HCT116 (cell line): ENCODE measurements around the gene PSMD5. TPM values are rescaled to one million over a fixed set of nuclear protein-coding genes. Genes with fewer than 3 reads are reported as not detected.

Experiments
- ATAC-seq: fragments of 200-7000 bp; cut with Tn5 transposase; 2 replicates; pipeline ENCODE4 v1.9.1; 2020; ENCODE audit warnings: mild to moderate bottlenecking, moderate library complexity
- BruUV-seq: library from RNA; stranded (reverse); fragments of 400-500 nt; replicated peaks from 2 replicates; lab custom pipeline; 2021; lab: Mats Ljungman, UMichigan
- CTCF ChIA-PET: fragments of 300-600 bp; sonication (Branson Sonifier 250); formaldehyde crosslinking; loops from one replicate; lab custom pipeline; 2021; ENCODE audit warnings: antibody characterized with exemption; lab: Charles Lee
- POLR2A ChIA-PET: fragments of 300-600, 350-600 bp; sonication (Branson Sonifier 250); formaldehyde crosslinking; loops from one replicate; lab custom pipeline; 2021; ENCODE audit warnings: antibody characterized with exemption; lab: Charles Lee
- RAD21 ChIA-PET, 2 experiments: fragments of 300-600 bp; sonication (Branson Sonifier 250); formaldehyde crosslinking; loops; one replicate each; lab custom pipeline; 2023; ENCODE audit warnings: low total read pairs in 2 of 2; ENCODE audit not compliant: uncharacterized antibody in 2 of 2, unreplicated experiment in 2 of 2, low non-redundant PET in 1 of 2; lab: Charles Lee
- DNase-seq: peaks from one replicate; pipeline ENCODE4 v3.0.0-alpha.2; 2010; ENCODE audit warnings: low read depth, low spot score
- H2AFZ ChIP-seq: fragments of 200-600 bp; shearing (Covaris generic), sonication (generic); 2 replicates; pipeline ENCODE4 v1.6.1; 2017; ENCODE audit warnings: low read depth, mixed run types, mixed read lengths, antibody characterized with exemption, low read length; ENCODE audit not compliant: poor library complexity, severe bottlenecking
- H3K27ac ChIP-seq: 2 replicates; pipeline ENCODE4 v1.5.1; 2012; ENCODE audit warnings: low read depth, low read length
- H3K27me3 ChIP-seq: fragments of 200-600 bp; sonication (generic); 2 replicates; pipeline ENCODE4 v1.6.1; 2016; ENCODE audit warnings: mixed run types, low read length, mixed read lengths; ENCODE audit not compliant: insufficient read depth
- H3K36me3 ChIP-seq, 2 experiments: fragments of 200-500 bp in 1 of 2; fragments of 200-600 bp in 1 of 2; sonication (Bioruptor generic) in 1 of 2; sonication (generic) in 1 of 2; 2 replicates each; pipeline versions ENCODE4 v1.5.1 to v1.6.1; 2014 to 2016; ENCODE audit warnings: low read length in 2 of 2, inconsistent platforms in 1 of 2, mixed read lengths in 1 of 2, mixed run types in 1 of 2; ENCODE audit not compliant: insufficient read depth in 2 of 2, control insufficient read depth in 1 of 2
- H3K4me1 ChIP-seq, 2 experiments: fragments of 200-600 bp in 1 of 2; sonication (generic) in 1 of 2; 2 replicates each; pipeline versions ENCODE4 v1.5.1 to v1.6.1; 2012 to 2017; ENCODE audit warnings: low read length in 2 of 2, inconsistent platforms in 1 of 2, mild to moderate bottlenecking in 1 of 2, mixed read lengths in 1 of 2, mixed run types in 1 of 2, moderate library complexity in 1 of 2; ENCODE audit not compliant: insufficient read depth in 2 of 2, control insufficient read depth in 1 of 2
- H3K4me2 ChIP-seq: fragments of 200-600 bp; sonication (generic); 2 replicates; pipeline ENCODE4 v1.6.1; 2017; ENCODE audit warnings: mixed run types, low read length, mixed read lengths
- H3K4me3 ChIP-seq, 2 experiments: fragments of 200-600 bp in 1 of 2; sonication (generic) in 1 of 2; replicated peaks in 1 of 2; 2 replicates each; pipeline ENCODE4 v1.5.1; 2011 to 2016; ENCODE audit warnings: low read length in 2 of 2, control low read depth in 1 of 2, low read depth in 1 of 2, mild to moderate bottlenecking in 1 of 2, mixed read lengths in 1 of 2, mixed run types in 1 of 2
- H3K79me2 ChIP-seq: fragments of 200-600 bp; sonication (generic); 2 replicates; pipeline ENCODE4 v1.6.1; 2017; ENCODE audit warnings: mild to moderate bottlenecking, mixed run types, low read length, moderate library complexity, mixed read lengths; ENCODE audit not compliant: insufficient read depth
- H3K9ac ChIP-seq: fragments of 200-600 bp; sonication (generic); 2 replicates; pipeline ENCODE4 v1.6.1; 2016; ENCODE audit warnings: low read length, mixed read lengths
- H3K9me2 ChIP-seq: fragments of 200-600 bp; sonication (generic), shearing (Covaris generic); 2 replicates; pipeline ENCODE4 v1.6.1; 2017; ENCODE audit warnings: mixed run types, mild to moderate bottlenecking, moderate library complexity; ENCODE audit not compliant: insufficient read depth
- H3K9me3 ChIP-seq, 2 experiments: fragments of 200-500 bp in 1 of 2; fragments of 200-600 bp in 1 of 2; sonication (Bioruptor generic) in 1 of 2; sonication (generic) in 1 of 2; 2 replicates each; pipeline ENCODE4 v1.6.1; 2014 to 2017; ENCODE audit warnings: low read length in 2 of 2, mixed read lengths in 2 of 2, inconsistent platforms in 1 of 2, low read depth in 1 of 2, mild to moderate bottlenecking in 1 of 2, mixed run types in 1 of 2, moderate library complexity in 1 of 2; ENCODE audit not compliant: control insufficient read depth in 1 of 2, insufficient read depth in 1 of 2
- H4K20me1 ChIP-seq: fragments of 200-600 bp; sonication (generic), shearing (Covaris generic); 2 replicates; pipeline ENCODE4 v1.6.1; 2017; ENCODE audit warnings: mixed run types, mild to moderate bottlenecking, moderate library complexity; ENCODE audit not compliant: insufficient read depth
- CBX3 ChIP-seq: IDR thresholded peaks from 2 replicates; pipeline ENCODE4 v1.6.1; 2012; ENCODE audit warnings: low read depth
- CEBPB ChIP-seq: IDR thresholded peaks from 2 replicates; pipeline ENCODE4 v1.6.1; 2012; ENCODE audit warnings: low read depth
- EGR1 ChIP-seq: IDR thresholded peaks from 2 replicates; pipeline ENCODE4 v1.6.1; 2012; ENCODE audit warnings: low read depth
- ELF1 ChIP-seq: IDR thresholded peaks from 2 replicates; pipeline ENCODE4 v1.6.1; 2012; ENCODE audit warnings: low read depth, borderline replicate concordance
- FOSL1 ChIP-seq: IDR thresholded peaks from 2 replicates; pipeline ENCODE4 v1.6.1; 2012; ENCODE audit warnings: low read depth
- JUND ChIP-seq: IDR thresholded peaks from 2 replicates; pipeline ENCODE4 v1.6.1; 2012
- POLR2A ChIP-seq: IDR thresholded peaks from 2 replicates; pipeline ENCODE4 v1.7.0; 2011; ENCODE audit warnings: borderline replicate concordance; ENCODE audit not compliant: insufficient read depth, insufficient read length; ENCODE audit errors: extremely low read depth
- SIN3A ChIP-seq: IDR thresholded peaks from 2 replicates; pipeline ENCODE4 v1.6.1; 2012; ENCODE audit warnings: low read depth
- ZNF274 ChIP-seq: fragments of 200-500 bp; sonication (Bioruptor generic); IDR thresholded peaks from 2 replicates; pipeline ENCODE4 v1.6.1; 2014; ENCODE audit warnings: mild to moderate bottlenecking, low read depth, low read length, inconsistent platforms
- intact Hi-C: fragments of 100-400 bp; cut with micrococcal nuclease; formaldehyde crosslinking; loops from 2 replicates; pipeline ENCODE4 v1.10.0; 2022
- total RNA-seq: library from RNA; stranded (reverse); gene quantifications from one replicate; pipeline ENCODE4 v1.2.1, GENCODE V29; 2021; ENCODE audit not compliant: unreplicated experiment
- TF ChIP-seq, protein P1 (sequence below): IDR thresholded peaks from 2 replicates; pipeline ENCODE4 v1.6.1; 2011; ENCODE audit warnings: mild to moderate bottlenecking, low read length, moderate library complexity; ENCODE audit not compliant: insufficient replicate concordance; ENCODE audit errors: extremely low read depth
- TF ChIP-seq, protein P2 (sequence below), 3 experiments: fragments of 200-600 bp in 1 of 3; sonication (generic) in 1 of 3; IDR thresholded peaks in 2 of 3; conservative IDR thresholded peaks in 1 of 3; 2 replicates each; pipeline ENCODE4 v1.5.1; 2012 to 2017; ENCODE audit warnings: low read depth in 2 of 3, low read length in 2 of 3, antibody characterized with exemption in 1 of 3, borderline replicate concordance in 1 of 3, control low read depth in 1 of 3, mild to moderate bottlenecking in 1 of 3, mixed read lengths in 1 of 3, mixed run types in 1 of 3, moderate library complexity in 1 of 3; ENCODE audit not compliant: insufficient read depth in 1 of 3
- TF ChIP-seq, protein P3 (sequence below): IDR thresholded peaks from 2 replicates; pipeline ENCODE4 v1.6.1; 2012
- TF ChIP-seq, protein P4 (sequence below): IDR thresholded peaks from 2 replicates; pipeline ENCODE4 v1.6.1; 2012

PSMD5 gene
- total RNA-seq, 1 experiment from 2014 or later, result 64.3 TPM

DNA sequence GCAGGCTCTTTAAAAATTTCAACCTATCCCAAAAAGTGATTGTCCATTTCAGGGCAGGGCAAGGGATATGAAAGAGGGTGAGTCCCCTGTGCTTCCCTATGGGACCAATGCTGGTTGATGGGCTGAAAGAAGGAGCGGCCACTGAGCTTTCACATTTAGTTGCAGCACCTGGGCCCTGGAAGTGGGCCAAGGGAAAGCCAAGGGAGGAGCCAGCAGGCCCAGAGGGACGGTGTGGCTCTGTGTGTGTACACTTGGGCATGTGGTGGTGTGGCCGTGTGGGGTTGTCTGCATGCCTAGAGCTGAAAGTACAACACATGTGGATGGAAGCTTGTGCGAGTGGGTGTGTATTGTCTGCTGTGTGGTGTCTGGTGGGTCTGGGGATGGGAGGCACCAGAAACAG, 14.0 kb upstream of the PSMD5 start (continued):
- TF ChIP-seq, protein P1, sequence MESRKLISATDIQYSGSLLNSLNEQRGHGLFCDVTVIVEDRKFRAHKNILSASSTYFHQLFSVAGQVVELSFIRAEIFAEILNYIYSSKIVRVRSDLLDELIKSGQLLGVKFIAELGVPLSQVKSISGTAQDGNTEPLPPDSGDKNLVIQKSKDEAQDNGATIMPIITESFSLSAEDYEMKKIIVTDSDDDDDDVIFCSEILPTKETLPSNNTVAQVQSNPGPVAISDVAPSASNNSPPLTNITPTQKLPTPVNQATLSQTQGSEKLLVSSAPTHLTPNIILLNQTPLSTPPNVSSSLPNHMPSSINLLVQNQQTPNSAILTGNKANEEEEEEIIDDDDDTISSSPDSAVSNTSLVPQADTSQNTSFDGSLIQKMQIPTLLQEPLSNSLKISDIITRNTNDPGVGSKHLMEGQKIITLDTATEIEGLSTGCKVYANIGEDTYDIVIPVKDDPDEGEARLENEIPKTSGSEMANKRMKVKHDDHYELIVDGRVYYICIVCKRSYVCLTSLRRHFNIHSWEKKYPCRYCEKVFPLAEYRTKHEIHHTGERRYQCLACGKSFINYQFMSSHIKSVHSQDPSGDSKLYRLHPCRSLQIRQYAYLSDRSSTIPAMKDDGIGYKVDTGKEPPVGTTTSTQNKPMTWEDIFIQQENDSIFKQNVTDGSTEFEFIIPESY, result no peak
- TF ChIP-seq CEBPB, result no peak
- TF ChIP-seq ZNF274, result no peak
- TF ChIP-seq ELF1, result no peak
- TF ChIP-seq SIN3A, result no peak
- TF ChIP-seq, protein P2, sequence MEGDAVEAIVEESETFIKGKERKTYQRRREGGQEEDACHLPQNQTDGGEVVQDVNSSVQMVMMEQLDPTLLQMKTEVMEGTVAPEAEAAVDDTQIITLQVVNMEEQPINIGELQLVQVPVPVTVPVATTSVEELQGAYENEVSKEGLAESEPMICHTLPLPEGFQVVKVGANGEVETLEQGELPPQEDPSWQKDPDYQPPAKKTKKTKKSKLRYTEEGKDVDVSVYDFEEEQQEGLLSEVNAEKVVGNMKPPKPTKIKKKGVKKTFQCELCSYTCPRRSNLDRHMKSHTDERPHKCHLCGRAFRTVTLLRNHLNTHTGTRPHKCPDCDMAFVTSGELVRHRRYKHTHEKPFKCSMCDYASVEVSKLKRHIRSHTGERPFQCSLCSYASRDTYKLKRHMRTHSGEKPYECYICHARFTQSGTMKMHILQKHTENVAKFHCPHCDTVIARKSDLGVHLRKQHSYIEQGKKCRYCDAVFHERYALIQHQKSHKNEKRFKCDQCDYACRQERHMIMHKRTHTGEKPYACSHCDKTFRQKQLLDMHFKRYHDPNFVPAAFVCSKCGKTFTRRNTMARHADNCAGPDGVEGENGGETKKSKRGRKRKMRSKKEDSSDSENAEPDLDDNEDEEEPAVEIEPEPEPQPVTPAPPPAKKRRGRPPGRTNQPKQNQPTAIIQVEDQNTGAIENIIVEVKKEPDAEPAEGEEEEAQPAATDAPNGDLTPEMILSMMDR (IDR thresholded peaks at IDR 0.05 in 2 of 3, conservative IDR thresholded peaks at IDR 0.05 in 1 of 3; ENCODE audit: borderline replicate concordance in 1 of 3, insufficient read depth in 1 of 3, low read depth in 2 of 3, low read length in 2 of 3), result no peak
- TF ChIP-seq CBX3, result no peak

DNA sequence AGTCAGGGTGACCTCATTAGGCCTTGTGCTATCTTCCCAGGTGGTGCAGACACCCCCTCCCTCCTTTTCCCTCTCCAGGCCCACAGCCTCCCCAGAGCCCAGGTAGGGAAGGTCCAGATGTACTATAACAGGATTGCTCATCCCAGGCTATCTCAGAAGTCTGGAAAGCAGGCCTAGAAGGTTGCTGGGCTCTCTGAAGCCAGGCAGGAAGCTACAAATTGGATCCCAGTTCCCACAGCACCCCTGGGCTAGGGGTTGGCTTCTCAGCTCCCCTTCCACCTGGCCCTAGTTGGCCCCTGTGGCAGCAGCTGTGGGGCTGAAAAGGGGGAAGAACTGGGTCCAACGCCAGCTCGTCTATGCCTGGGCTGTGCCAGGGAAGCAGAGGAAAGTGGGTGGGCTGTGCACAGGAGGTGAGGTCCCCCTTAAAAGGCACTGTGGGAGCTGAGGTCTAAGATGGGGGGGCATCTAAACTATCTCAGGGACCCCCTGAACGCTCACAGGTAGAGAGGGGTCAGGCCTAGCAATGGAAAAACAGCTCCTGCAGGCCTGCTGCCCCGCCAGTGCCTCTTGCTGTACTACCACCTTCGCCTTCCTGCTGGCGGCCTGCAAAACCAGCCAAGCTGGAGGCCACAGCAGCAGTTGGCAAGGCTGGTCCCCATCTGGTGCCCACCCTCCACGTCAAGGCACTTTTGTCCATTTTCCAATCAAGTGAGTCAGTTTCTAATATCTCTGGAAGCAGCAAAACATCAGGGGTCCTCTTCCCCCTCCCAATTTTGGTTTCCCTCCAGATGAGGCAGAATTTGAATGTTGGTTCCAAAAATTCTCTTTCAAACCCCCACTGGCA, 13.3 kb upstream of the PSMD5 start:
- ChIA-PET CTCF (no interaction called here), POLR2A (interaction anchor here (0.8 kb wide), 1 partner anchor 39 kb away, joined by 3 read pairs; no protein-coding TSS in a partner anchor), RAD21 (no interaction called here)
- H3K9ac ChIP-seq, result no peak overlapping the region
- H3K4me2 ChIP-seq, result no peak overlapping the region
- H3K27ac ChIP-seq, result no peak overlapping the region
- H3K27me3 ChIP-seq, result no peaks in the 10 kb centered on the region
- intact Hi-C loops, result no loop called here
- peaks cover 3 to 16% of the 10 kb centered on the region in 2 experiments for H3K36me3 ChIP-seq
- no peaks in the 10 kb centered on the region for H3K79me2 ChIP-seq
- no peak for DNase-seq
- H3K4me3 ChIP-seq, result no peak overlapping the region
- ATAC-seq, result no peak
- H3K9me2 ChIP-seq, result no peaks in the 10 kb centered on the region
- TF ChIP-seq, protein P3, sequence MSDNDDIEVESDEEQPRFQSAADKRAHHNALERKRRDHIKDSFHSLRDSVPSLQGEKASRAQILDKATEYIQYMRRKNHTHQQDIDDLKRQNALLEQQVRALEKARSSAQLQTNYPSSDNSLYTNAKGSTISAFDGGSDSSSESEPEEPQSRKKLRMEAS, result no peak
- TF ChIP-seq, protein P2 (IDR thresholded peaks at IDR 0.05 in 2 of 3, conservative IDR thresholded peaks at IDR 0.05 in 1 of 3; ENCODE audit: borderline replicate concordance in 1 of 3, insufficient read depth in 1 of 3, low read depth in 2 of 3, low read length in 2 of 3), result no peak
- TF ChIP-seq, protein P1, result no peak
- TF ChIP-seq, protein P4, sequence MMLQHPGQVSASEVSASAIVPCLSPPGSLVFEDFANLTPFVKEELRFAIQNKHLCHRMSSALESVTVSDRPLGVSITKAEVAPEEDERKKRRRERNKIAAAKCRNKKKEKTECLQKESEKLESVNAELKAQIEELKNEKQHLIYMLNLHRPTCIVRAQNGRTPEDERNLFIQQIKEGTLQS, result no peak
- TF ChIP-seq FOSL1, result no peak
- no peak for TF ChIP-seq EGR1
- no peak for TF ChIP-seq CBX3
- TF ChIP-seq JUND, result no peak
- TF ChIP-seq ELF1, result no peak
- TF ChIP-seq POLR2A, result no peak
- no peaks in the 10 kb centered on the region for H3K4me1 ChIP-seq
- no peaks in the 10 kb centered on the region for H4K20me1 ChIP-seq
- no TSS peak for BruUV-seq
- H3K9me3 ChIP-seq, result no peaks in the 10 kb centered on the region
- H2AFZ ChIP-seq, result no peak overlapping the region
